Ammon's horn (tissue), 1 donor: Measurements from ENCODE around the gene OGFOD2.
"Not testable (repeated sequence)": the region's sequence is repeated elsewhere in the genome, so short reads cannot be mapped to it uniquely, and the experiment has no call there.

Source experiments
- DNase-seq: peaks from one replicate; pipeline ENCODE4 v3.0.0-alpha.2; 2016; ENCODE audit warnings: low spot score

OGFOD2 gene

GRCh38 chr12:123005081-123005626 is 30.1 kb downstream of the OGFOD2 start:
- no peak for DNase-seq

GRCh38 chr12:123006977-123007376 is 31.9 kb downstream of the OGFOD2 start:
- no peak for DNase-seq

- DNase-seq, result no peak
These were observed 35.1 kb downstream of the OGFOD2 start for GRCh38 chr12:123010110-123010509.

- DNase-seq, result no peak
These were observed 35.6 kb downstream of the OGFOD2 start for GRCh38 chr12:123010681-123011080.

- DNase-seq, result no peak
These were observed 36.7 kb downstream of the OGFOD2 start for GRCh38 chr12:123011701-123012100.

- no peak for DNase-seq
These were observed 38.4 kb downstream of the OGFOD2 start for GRCh38 chr12:123013185-123014095.

- DNase-seq, result not testable (repeated sequence)
These were observed 39.4 kb downstream of the OGFOD2 start for GRCh38 chr12:123014473-123014872.

- no peak for DNase-seq
These were observed 42.7 kb downstream of the OGFOD2 start for GRCh38 chr12:123017753-123018152.

GRCh38 chr12:123019841-123020138 is 44.7 kb downstream of the OGFOD2 start:
- no peak for DNase-seq

GRCh38 chr12:123021688-123022604 is 46.9 kb downstream of the OGFOD2 start:
- DNase-seq, result no peak

GRCh38 chr12:123022846-123023245 is 47.8 kb downstream of the OGFOD2 start:
- DNase-seq, result no peak

GRCh38 chr12:123024819-123025391 is 49.9 kb downstream of the OGFOD2 start:
- DNase-seq, result no peak

GRCh38 chr12:123026094-123026853 is 51.2 kb downstream of the OGFOD2 start:
- no peak for DNase-seq

- DNase-seq, result no peak
These were observed 52.8 kb downstream of the OGFOD2 start for GRCh38 chr12:123027726-123028445.

GRCh38 chr12:123028475-123028874 is 53.4 kb downstream of the OGFOD2 start:
- DNase-seq, result no peak

GRCh38 chr12:123029550-123029949 is 54.5 kb downstream of the OGFOD2 start:
- no peak for DNase-seq
